ENCODE measurements around the gene DSTN.

Gene DSTN

DNA sequence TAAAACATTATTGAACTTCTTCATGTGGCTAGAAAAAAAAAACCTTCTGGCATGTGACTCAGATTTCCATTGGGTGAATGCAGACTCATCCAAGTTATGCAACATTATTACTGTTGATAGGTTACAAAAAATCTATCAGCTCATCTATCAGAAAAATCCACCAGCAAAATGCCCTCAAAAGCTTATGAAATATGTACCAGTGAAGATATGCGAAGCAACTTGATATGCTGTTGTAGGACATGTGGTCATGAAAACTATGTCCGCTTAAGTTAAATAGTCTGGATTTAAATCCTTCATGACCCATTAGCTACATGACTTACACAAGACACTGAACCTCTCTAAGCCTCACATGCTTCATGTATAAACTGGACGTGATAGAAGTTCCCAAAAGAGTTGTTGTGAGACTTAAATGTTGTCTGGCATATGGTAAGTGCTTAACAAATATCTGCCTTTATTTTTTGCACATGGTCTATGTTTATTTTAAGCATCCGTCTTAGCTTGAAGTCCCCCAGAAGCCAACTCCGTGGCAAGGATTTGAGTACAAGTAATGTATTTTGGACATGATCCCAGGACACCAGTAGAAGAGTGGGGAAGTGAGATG is 26.2 kb upstream of the DSTN start:
- no peaks in the 10 kb centered on the region for H3K9me3 ChIP-seq (ENCODE audit: control extremely low read depth in 1 of 5, control insufficient read depth in 4 of 5, insufficient read depth in 2 of 5, low read depth in 1 of 5, low read length in 4 of 5)
- H3K4me3 ChIP-seq (ENCODE audit: control insufficient read depth in 1 of 7, extremely low read depth in 1 of 7, insufficient read depth in 4 of 7, low read depth in 2 of 7, low read length in 6 of 7) = no peak overlapping the region
- ChIA-PET POLR2A (no interaction called here), CTCF (interaction anchor here (0.7 to 2.4 kb wide), 9 partner anchors 9 to 166 kb away, joined by 3 to 10 read pairs (median 3); no protein-coding TSS in a partner anchor)
- no peaks in the 10 kb centered on the region for H3K27me3 ChIP-seq (replicated peaks in 2 of 5; ENCODE audit: control insufficient read depth in 4 of 5, insufficient read depth in 5 of 5, low read length in 4 of 5)
- 88% methylated on average over 2 of the region's 5 CpGs for WGBS (ENCODE audit: insufficient coverage)
- no peak overlapping the region for H3K27ac ChIP-seq (ENCODE audit: insufficient read depth in 1 of 2, low read depth in 1 of 2, low read length in 2 of 2, poor library complexity in 1 of 2, severe bottlenecking in 2 of 2)
- H3K36me3 ChIP-seq (ENCODE audit: control insufficient read depth in 4 of 4, insufficient read depth in 4 of 4, low read length in 3 of 4) = no peaks in the 10 kb centered on the region
- peaks cover 0 to 4% (median 1%) of the 10 kb centered on the region in 4 experiments for H3K4me1 ChIP-seq (ENCODE audit: control extremely low read depth in 1 of 4, control insufficient read depth in 4 of 4, insufficient read depth in 4 of 4, low read length in 3 of 4)
- no peak for DNase-seq

DNA sequence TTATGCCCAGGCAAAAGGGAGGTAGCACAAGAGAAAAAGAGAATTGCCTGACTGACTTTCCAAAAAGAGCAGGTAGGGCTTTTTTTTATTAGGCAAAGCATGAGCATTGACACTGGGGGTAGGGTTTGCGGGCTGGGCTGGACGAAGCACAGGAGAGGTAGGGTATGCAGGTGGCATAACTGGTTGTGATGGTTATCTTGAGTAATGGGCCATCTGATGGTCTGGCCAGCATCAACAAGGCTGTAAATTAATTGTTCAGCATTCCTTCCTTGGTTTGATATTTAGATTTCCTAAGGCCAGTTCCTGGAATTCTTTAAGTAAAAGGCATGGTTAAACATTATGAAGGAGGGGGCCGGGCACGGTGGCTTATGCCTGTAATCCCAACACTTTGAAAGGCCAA is 24.7 kb upstream of the DSTN start:
- Histone ChIP-seq H3K4me1 (ENCODE audit: control extremely low read depth in 1 of 4, control insufficient read depth in 4 of 4, insufficient read depth in 4 of 4, low read length in 3 of 4) (peaks cover 0 to 3% (median 0%) of the 10 kb centered on the region in 4 experiments), H3K36me3 (ENCODE audit: control insufficient read depth in 4 of 4, insufficient read depth in 4 of 4, low read length in 3 of 4) (no peaks in the 10 kb centered on the region), H3K9me3 (ENCODE audit: control extremely low read depth in 1 of 5, control insufficient read depth in 4 of 5, insufficient read depth in 2 of 5, low read depth in 1 of 5, low read length in 4 of 5) (no peaks in the 10 kb centered on the region), H3K27me3 (replicated peaks in 2 of 5; ENCODE audit: control insufficient read depth in 4 of 5, insufficient read depth in 5 of 5, low read length in 4 of 5) (no peaks in the 10 kb centered on the region), H3K4me3 (ENCODE audit: control insufficient read depth in 1 of 7, extremely low read depth in 1 of 7, insufficient read depth in 4 of 7, low read depth in 2 of 7, low read length in 6 of 7) (no peak overlapping the region), H3K27ac (ENCODE audit: insufficient read depth in 1 of 2, low read depth in 1 of 2, low read length in 2 of 2, poor library complexity in 1 of 2, severe bottlenecking in 2 of 2) (no peak overlapping the region)
- 100% methylated on average over 3 of the region's 4 CpGs for WGBS (ENCODE audit: insufficient coverage)
- no peak for DNase-seq
- CTCF ChIA-PET = interaction anchor here (0.9 to 1.5 kb wide), 5 partner anchors 14 to 90 kb away, joined by 3 to 4 read pairs (median 3); partner anchors contain the start of gene BFSP1
- POLR2A ChIA-PET = no interaction called here

DNA sequence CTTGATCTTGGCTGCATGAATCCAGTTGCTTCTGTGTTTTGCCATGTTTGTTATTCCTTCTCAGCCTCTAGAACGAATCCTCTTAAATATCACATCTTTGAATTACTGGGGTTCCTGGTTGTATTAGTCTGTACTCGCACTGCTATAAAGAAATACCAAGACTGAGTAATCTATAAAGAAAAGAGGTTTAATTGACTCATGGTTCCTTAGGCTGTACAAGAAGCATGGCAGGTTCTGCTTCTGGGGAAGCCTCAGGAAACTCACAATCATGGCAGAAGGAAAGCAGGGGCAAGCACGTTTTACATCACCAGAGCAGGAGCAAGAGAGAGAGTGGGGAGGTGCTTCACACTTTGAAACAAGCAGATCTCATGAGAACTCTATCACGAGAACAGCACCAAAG is 20.7 kb upstream of the DSTN start:
- ChIA-PET POLR2A (no interaction called here), CTCF (no interaction called here)
- no peak for DNase-seq
- 75% methylated on average over 2 of the region's 4 CpGs for WGBS (ENCODE audit: insufficient coverage)
- Histone ChIP-seq H3K27me3 (replicated peaks in 2 of 5; ENCODE audit: control insufficient read depth in 4 of 5, insufficient read depth in 5 of 5, low read length in 4 of 5) (no peaks in the 10 kb centered on the region), H3K4me1 (ENCODE audit: control extremely low read depth in 1 of 4, control insufficient read depth in 4 of 4, insufficient read depth in 4 of 4, low read length in 3 of 4) (no peaks in the 10 kb centered on the region), H3K27ac (ENCODE audit: insufficient read depth in 1 of 2, low read depth in 1 of 2, low read length in 2 of 2, poor library complexity in 1 of 2, severe bottlenecking in 2 of 2) (no peak overlapping the region), H3K4me3 (ENCODE audit: control insufficient read depth in 1 of 7, extremely low read depth in 1 of 7, insufficient read depth in 4 of 7, low read depth in 2 of 7, low read length in 6 of 7) (no peak overlapping the region), H3K9me3 (ENCODE audit: control extremely low read depth in 1 of 5, control insufficient read depth in 4 of 5, insufficient read depth in 2 of 5, low read depth in 1 of 5, low read length in 4 of 5) (no peaks in the 10 kb centered on the region), H3K36me3 (ENCODE audit: control insufficient read depth in 4 of 4, insufficient read depth in 4 of 4, low read length in 3 of 4) (no peaks in the 10 kb centered on the region)

DNA sequence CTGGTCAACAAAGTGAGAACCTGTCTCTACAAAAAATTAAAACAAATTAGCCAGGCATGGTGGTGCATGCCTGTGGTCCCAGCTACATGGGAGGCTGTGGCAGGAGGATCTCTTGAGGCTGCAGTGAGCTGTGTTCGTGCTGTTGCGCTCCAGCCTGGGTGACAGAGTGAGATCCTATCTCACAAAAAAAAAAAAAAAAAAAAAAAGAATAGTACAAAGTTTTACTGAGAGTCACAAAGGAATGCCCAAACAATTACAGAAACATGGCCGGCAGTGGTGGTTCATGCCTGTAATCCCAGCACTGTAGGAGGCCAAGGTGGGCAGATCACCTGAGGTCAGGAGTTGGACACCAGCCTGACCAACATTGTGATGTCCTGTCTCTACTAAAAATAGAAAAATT is 14.8 kb upstream of the DSTN start:
- DNase-seq = no peak
- Histone ChIP-seq H3K27me3 (replicated peaks in 2 of 5; ENCODE audit: control insufficient read depth in 4 of 5, insufficient read depth in 5 of 5, low read length in 4 of 5) (no peaks in the 10 kb centered on the region), H3K36me3 (ENCODE audit: control insufficient read depth in 4 of 4, insufficient read depth in 4 of 4, low read length in 3 of 4) (no peaks in the 10 kb centered on the region), H3K4me3 (ENCODE audit: control insufficient read depth in 1 of 7, extremely low read depth in 1 of 7, insufficient read depth in 4 of 7, low read depth in 2 of 7, low read length in 6 of 7) (no peak overlapping the region), H3K27ac (ENCODE audit: insufficient read depth in 1 of 2, low read depth in 1 of 2, low read length in 2 of 2, poor library complexity in 1 of 2, severe bottlenecking in 2 of 2) (no peak overlapping the region), H3K4me1 (ENCODE audit: control extremely low read depth in 1 of 4, control insufficient read depth in 4 of 4, insufficient read depth in 4 of 4, low read length in 3 of 4) (peaks cover 0 to 14% (median 8%) of the 10 kb centered on the region in 4 experiments), H3K9me3 (ENCODE audit: control extremely low read depth in 1 of 5, control insufficient read depth in 4 of 5, insufficient read depth in 2 of 5, low read depth in 1 of 5, low read length in 4 of 5) (no peaks in the 10 kb centered on the region)
- WGBS (ENCODE audit: insufficient coverage) = 100% methylated on average over 1 of the region's 3 CpGs
- CTCF ChIA-PET = no interaction called here
- POLR2A ChIA-PET = no interaction called here

DNA sequence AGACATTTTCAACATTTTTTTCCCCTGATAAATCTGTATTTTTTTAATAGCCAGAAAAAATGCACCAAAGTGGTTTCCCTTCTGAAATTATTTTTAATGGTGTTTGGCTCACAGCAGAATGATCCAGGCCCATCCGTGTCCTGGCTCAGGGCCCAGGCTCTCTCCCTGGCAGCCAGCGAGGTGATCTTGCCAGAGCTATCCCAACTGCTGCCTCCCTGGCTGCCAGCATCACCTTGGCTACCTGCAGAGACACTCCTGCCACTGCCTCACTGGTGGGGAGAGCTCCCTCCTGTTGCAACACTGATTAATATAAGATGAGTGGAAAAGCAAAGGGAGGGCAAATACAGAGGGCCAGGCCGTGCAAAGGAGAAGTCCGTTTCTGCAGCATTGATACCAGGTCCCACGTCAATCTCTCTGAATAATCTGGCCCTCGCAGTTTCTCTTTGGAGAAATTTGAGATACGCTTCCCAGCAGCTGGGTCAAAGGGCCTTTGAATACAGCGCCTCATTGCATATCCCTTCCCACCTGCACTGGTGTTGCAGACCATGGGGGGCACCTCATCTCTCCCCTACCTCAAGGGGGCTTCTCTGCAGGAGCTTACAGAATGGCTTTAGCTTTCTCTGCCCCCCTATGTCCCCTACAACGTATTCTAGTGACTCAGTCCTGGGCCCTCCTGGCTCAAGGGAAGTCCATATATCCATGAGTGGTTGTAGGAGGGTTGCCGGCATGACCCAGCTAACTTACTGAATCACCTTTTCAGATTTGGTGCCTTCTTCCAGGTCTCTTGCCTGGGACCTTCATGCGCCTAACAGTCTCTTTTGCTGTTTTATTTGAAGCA is 12.8 kb upstream of the DSTN start:
- 96% methylated on average over 7 of the region's 11 CpGs for WGBS (ENCODE audit: insufficient coverage)
- no peak for DNase-seq
- CTCF ChIA-PET = interaction anchor here (0.7 to 3.0 kb wide), 5 partner anchors 14 to 1055 kb away, joined by 3 to 10 read pairs (median 4); partner anchors contain the start of gene DSTN

DNA sequence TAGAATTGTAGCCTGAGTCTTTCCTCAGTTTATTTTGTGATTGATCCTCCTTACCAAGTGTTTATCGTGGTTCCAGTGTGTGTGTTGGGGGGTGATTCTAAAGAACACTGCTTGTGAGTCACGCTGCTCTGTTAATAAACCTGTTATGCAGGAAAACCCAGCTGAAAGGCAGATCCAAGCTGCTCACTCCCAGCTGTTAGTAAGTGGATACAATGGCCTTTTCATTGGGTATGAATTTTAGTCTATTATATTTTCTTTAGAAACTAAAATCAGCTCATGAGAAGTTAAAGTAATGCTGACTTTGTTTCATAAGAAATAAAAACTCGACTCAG is 12.2 kb upstream of the DSTN start:
- POLR2A ChIA-PET = no interaction called here
- H3K4me3 ChIP-seq (ENCODE audit: control insufficient read depth in 1 of 7, extremely low read depth in 1 of 7, insufficient read depth in 4 of 7, low read depth in 2 of 7, low read length in 6 of 7) = no peak overlapping the region
- peak overlapping the region in 1 of 2 experiments; percentile 78 for H3K27ac ChIP-seq (ENCODE audit: insufficient read depth in 1 of 2, low read depth in 1 of 2, low read length in 2 of 2, poor library complexity in 1 of 2, severe bottlenecking in 2 of 2)

More for the DNA sequence above, 12.8 kb upstream of the DSTN start:
- Histone ChIP-seq H3K27me3 (replicated peaks in 2 of 5; ENCODE audit: control insufficient read depth in 4 of 5, insufficient read depth in 5 of 5, low read length in 4 of 5) (no peaks in the 10 kb centered on the region), H3K4me1 (ENCODE audit: control extremely low read depth in 1 of 4, control insufficient read depth in 4 of 4, insufficient read depth in 4 of 4, low read length in 3 of 4) (peaks cover 0 to 14% (median 8%) of the 10 kb centered on the region in 4 experiments), H3K27ac (ENCODE audit: insufficient read depth in 1 of 2, low read depth in 1 of 2, low read length in 2 of 2, poor library complexity in 1 of 2, severe bottlenecking in 2 of 2) (no peak overlapping the region), H3K36me3 (ENCODE audit: control insufficient read depth in 4 of 4, insufficient read depth in 4 of 4, low read length in 3 of 4) (no peaks in the 10 kb centered on the region), H3K4me3 (ENCODE audit: control insufficient read depth in 1 of 7, extremely low read depth in 1 of 7, insufficient read depth in 4 of 7, low read depth in 2 of 7, low read length in 6 of 7) (no peak overlapping the region), H3K9me3 (ENCODE audit: control extremely low read depth in 1 of 5, control insufficient read depth in 4 of 5, insufficient read depth in 2 of 5, low read depth in 1 of 5, low read length in 4 of 5) (no peaks in the 10 kb centered on the region)
- POLR2A ChIA-PET = no interaction called here

More for the DNA sequence above, 12.2 kb upstream of the DSTN start:
- Histone ChIP-seq H3K9me3 (ENCODE audit: control extremely low read depth in 1 of 5, control insufficient read depth in 4 of 5, insufficient read depth in 2 of 5, low read depth in 1 of 5, low read length in 4 of 5) (no peaks in the 10 kb centered on the region), H3K4me1 (ENCODE audit: control extremely low read depth in 1 of 4, control insufficient read depth in 4 of 4, insufficient read depth in 4 of 4, low read length in 3 of 4) (peaks cover 0 to 14% (median 8%) of the 10 kb centered on the region in 4 experiments), H3K36me3 (ENCODE audit: control insufficient read depth in 4 of 4, insufficient read depth in 4 of 4, low read length in 3 of 4) (no peaks in the 10 kb centered on the region), H3K27me3 (replicated peaks in 2 of 5; ENCODE audit: control insufficient read depth in 4 of 5, insufficient read depth in 5 of 5, low read length in 4 of 5) (no peaks in the 10 kb centered on the region)
- no peak for DNase-seq
- no CpG with 5 or more reads among the region's 3 CpGs for WGBS (ENCODE audit: insufficient coverage)
- CTCF ChIA-PET = interaction anchor here (0.7 to 3.0 kb wide), 4 partner anchors 13 to 1054 kb away, joined by 3 to 10 read pairs (median 6); partner anchors contain the start of gene DSTN
